ENCODE measurements around the gene PAX8. TPM values are rescaled to one million over a fixed set of nuclear protein-coding genes. Genes with fewer than 3 reads are reported as not detected.
A peak's percentile ranks its signal among the peaks of the same experiment; 100 is the strongest.

Gene PAX8
- polyA plus RNA-seq, 1 donor from 2014 or later, result 0.85 TPM

GRCh38 chr2:113179446-113180045 lies 99.2 kb downstream of the PAX8 start:
- peaks cover 4% of the 10 kb centered on the region for H3K36me3 Mint-ChIP-seq
- H3K27ac Mint-ChIP-seq, result peak overlapping the region; percentile 13 to 73 (median 72)
- H3K27me3 Mint-ChIP-seq, result no peaks in the 10 kb centered on the region
- H3K4me3 Mint-ChIP-seq, result peak overlapping the region in 3 of 4 donors; percentile 22 to 76 (median 73)
- peaks cover 0 to 2% (median 0%) of the 10 kb centered on the region in 3 donors for H3K9me3 Mint-ChIP-seq
- H3K4me1 Mint-ChIP-seq, result peaks cover 56 to 64% (median 59%) of the 10 kb centered on the region in 3 donors

GRCh38 chr2:113178891-113179290 lies 99.8 kb downstream of the PAX8 start:
- Mint-ChIP-seq H3K4me1 (peaks cover 56 to 62% (median 57%) of the 10 kb centered on the region in 3 donors), H3K36me3 (peaks cover 3% of the 10 kb centered on the region), H3K4me3 (peak overlapping the region in 2 of 4 donors; percentile 64 to 73), H3K27me3 (no peaks in the 10 kb centered on the region), H3K9me3 (peaks cover 0 to 2% (median 0%) of the 10 kb centered on the region in 3 donors), H3K27ac (peak overlapping the region; percentile 13 to 73 (median 72))

GRCh38 chr2:113178069-113178746 lies 100.5 kb downstream of the PAX8 start:
- H3K36me3 Mint-ChIP-seq, result peaks cover 2% of the 10 kb centered on the region
- H3K9me3 Mint-ChIP-seq, result peaks cover 0 to 2% (median 0%) of the 10 kb centered on the region in 3 donors
- H3K27ac Mint-ChIP-seq, result peak overlapping the region; percentile 64 to 82 (median 72)
- H3K27me3 Mint-ChIP-seq, result no peaks in the 10 kb centered on the region
- peaks cover 53 to 62% (median 57%) of the 10 kb centered on the region in 3 donors for H3K4me1 Mint-ChIP-seq
- peak overlapping the region in 2 of 4 donors; percentile 46 to 54 for H3K4me3 Mint-ChIP-seq

- Mint-ChIP-seq H3K4me1 (peaks cover 55 to 60% (median 60%) of the 10 kb centered on the region in 3 donors), H3K27ac (peak overlapping the region; percentile 82 to 99 (median 98)), H3K4me3 (peak overlapping the region; percentile 78 to 93 (median 92)), H3K9me3 (peaks cover 0 to 2% (median 0%) of the 10 kb centered on the region in 3 donors), H3K36me3 (peaks cover 2% of the 10 kb centered on the region), H3K27me3 (no peaks in the 10 kb centered on the region)
Observed at GRCh38 chr2:113176696-113177355, 101.9 kb downstream of the PAX8 start.

GRCh38 chr2:113175736-113176695 lies 102.7 kb downstream of the PAX8 start:
- Mint-ChIP-seq H3K4me1 (peaks cover 49 to 61% (median 60%) of the 10 kb centered on the region in 3 donors), H3K9me3 (peaks cover 0 to 2% (median 0%) of the 10 kb centered on the region in 3 donors), H3K4me3 (peak overlapping the region; percentile 78 to 93 (median 92)), H3K27me3 (no peaks in the 10 kb centered on the region), H3K27ac (peak overlapping the region; percentile 82 to 99 (median 98)), H3K36me3 (peaks cover 2% of the 10 kb centered on the region)

GRCh38 chr2:113175042-113175628 lies 103.6 kb downstream of the PAX8 start:
- Mint-ChIP-seq H3K4me3 (peak overlapping the region; percentile 78 to 93 (median 92)), H3K4me1 (peaks cover 42 to 55% (median 51%) of the 10 kb centered on the region in 3 donors), H3K36me3 (peaks cover 2% of the 10 kb centered on the region), H3K9me3 (peaks cover 0 to 2% (median 0%) of the 10 kb centered on the region in 3 donors), H3K27ac (peak overlapping the region; percentile 82 to 99 (median 98)), H3K27me3 (no peaks in the 10 kb centered on the region)

GRCh38 chr2:113174376-113174750 lies 104.4 kb downstream of the PAX8 start:
- Mint-ChIP-seq H3K4me1 (peaks cover 41 to 55% (median 48%) of the 10 kb centered on the region in 3 donors), H3K27me3 (no peaks in the 10 kb centered on the region), H3K27ac (peak overlapping the region; percentile 82 to 99 (median 98)), H3K36me3 (peaks cover 2% of the 10 kb centered on the region), H3K9me3 (peaks cover 0 to 2% (median 0%) of the 10 kb centered on the region in 3 donors), H3K4me3 (peak overlapping the region; percentile 78 to 93 (median 92))

- peaks cover 40 to 55% (median 47%) of the 10 kb centered on the region in 3 donors for H3K4me1 Mint-ChIP-seq
- H3K36me3 Mint-ChIP-seq, result peaks cover 2% of the 10 kb centered on the region
- H3K9me3 Mint-ChIP-seq, result peaks cover 0 to 2% (median 0%) of the 10 kb centered on the region in 3 donors
- H3K4me3 Mint-ChIP-seq, result peak within 1 kb of the TSS; percentile 78 to 93 (median 92)
- peak within 1 kb of the TSS; percentile 82 to 99 (median 98) for H3K27ac Mint-ChIP-seq
- H3K27me3 Mint-ChIP-seq, result no peaks in the 10 kb centered on the region
Observed at GRCh38 chr2:113173542-113174375, 105.0 kb downstream of the PAX8 start, which contains the start of gene PSD4. TSS of gene PSD4 (plus strand) at chr2:113173971. CDS start at chr2:113182457, 8,486 bp downstream.

- peaks cover 2% of the 10 kb centered on the region for H3K36me3 Mint-ChIP-seq
- no peaks in the 10 kb centered on the region for H3K27me3 Mint-ChIP-seq
- H3K4me1 Mint-ChIP-seq, result peaks cover 41 to 60% (median 47%) of the 10 kb centered on the region in 3 donors
- peak overlapping the region; percentile 78 to 93 (median 92) for H3K4me3 Mint-ChIP-seq
- peaks cover 0 to 2% (median 0%) of the 10 kb centered on the region in 3 donors for H3K9me3 Mint-ChIP-seq
- peak overlapping the region; percentile 82 to 99 (median 98) for H3K27ac Mint-ChIP-seq
Observed at GRCh38 chr2:113172721-113173541, 105.8 kb downstream of the PAX8 start.

- H3K27me3 Mint-ChIP-seq, result no peaks in the 10 kb centered on the region
- H3K36me3 Mint-ChIP-seq, result no peaks in the 10 kb centered on the region
- peak overlapping the region; percentile 16 to 78 (median 62) for H3K4me3 Mint-ChIP-seq
- peaks cover 0 to 2% (median 0%) of the 10 kb centered on the region in 3 donors for H3K9me3 Mint-ChIP-seq
- peaks cover 33 to 56% (median 45%) of the 10 kb centered on the region in 3 donors for H3K4me1 Mint-ChIP-seq
- H3K27ac Mint-ChIP-seq, result peak overlapping the region; percentile 76 to 91 (median 83)
Observed at GRCh38 chr2:113171334-113172075, 107.2 kb downstream of the PAX8 start.

- Mint-ChIP-seq H3K9me3 (no peaks in the 10 kb centered on the region), H3K27ac (peak overlapping the region in 1 of 3 donors; percentile 6), H3K4me1 (peaks cover 27 to 51% (median 37%) of the 10 kb centered on the region in 3 donors), H3K4me3 (peak overlapping the region in 2 of 4 donors; percentile 48 to 78), H3K36me3 (no peaks in the 10 kb centered on the region), H3K27me3 (no peaks in the 10 kb centered on the region)
Observed at GRCh38 chr2:113169586-113169985, 109.1 kb downstream of the PAX8 start.

Measured in IgD-negative memory B cell (primary cell).